ENCODE results near the gene SNX33.
"Not testable (repeated sequence)": the region's sequence is repeated elsewhere in the genome, so short reads cannot be mapped to it uniquely, and the experiment has no call there.

SNX33 gene

GRCh38 chr15:75710874-75711273 is 63.2 kb downstream of the SNX33 start:
- H3K27me3 ChIP-seq (ENCODE audit: insufficient read depth, low read length); H4K20me1 ChIP-seq (ENCODE audit: insufficient read depth, low read length); H3K4me1 ChIP-seq (ENCODE audit: insufficient read depth, low read length, severe bottlenecking); H3K9me2 ChIP-seq (ENCODE audit: low read depth, low read length); H2AFZ ChIP-seq (ENCODE audit: low read length); H3K4me3 ChIP-seq (ENCODE audit: low read depth, low read length, poor library complexity, severe bottlenecking); H3K36me3 ChIP-seq (ENCODE audit: insufficient read depth, low read length); H3K27ac ChIP-seq (ENCODE audit: low read depth, low read length, poor library complexity, severe bottlenecking); H3K9me3 ChIP-seq (ENCODE audit: low read length); H3K4me2 ChIP-seq (ENCODE audit: low read length); H3F3A ChIP-seq (ENCODE audit: insufficient read depth, low read length); H3K79me2 ChIP-seq (ENCODE audit: insufficient read depth, low read length); H3K9ac ChIP-seq (ENCODE audit: low read length): not testable (repeated sequence)

GRCh38 chr15:75711495-75711894 is 63.8 kb downstream of the SNX33 start:
- not testable (repeated sequence) for H3K4me1 ChIP-seq (ENCODE audit: insufficient read depth, low read length, severe bottlenecking); H3K4me3 ChIP-seq (ENCODE audit: low read depth, low read length, poor library complexity, severe bottlenecking)

More at GRCh38 chr15:75711495-75711894, 63.8 kb downstream of the SNX33 start:
- H3F3A ChIP-seq (ENCODE audit: insufficient read depth, low read length); H3K27ac ChIP-seq (ENCODE audit: low read depth, low read length, poor library complexity, severe bottlenecking); H3K79me2 ChIP-seq (ENCODE audit: insufficient read depth, low read length); H4K20me1 ChIP-seq (ENCODE audit: insufficient read depth, low read length); H3K27me3 ChIP-seq (ENCODE audit: insufficient read depth, low read length); H3K9me3 ChIP-seq (ENCODE audit: low read length); H2AFZ ChIP-seq (ENCODE audit: low read length); H3K36me3 ChIP-seq (ENCODE audit: insufficient read depth, low read length); H3K4me2 ChIP-seq (ENCODE audit: low read length); H3K9ac ChIP-seq (ENCODE audit: low read length); H3K9me2 ChIP-seq (ENCODE audit: low read depth, low read length): not testable (repeated sequence)

Measured in OCI-LY1 (cell line).